Measurements from ENCODE around the gene CACNA2D4. TPM values are rescaled to one million over a fixed set of nuclear protein-coding genes. Genes with fewer than 3 reads are reported as not detected.

Gene CACNA2D4
- 0.09 to 0.45 TPM (median 0.45 TPM) in 3 replicates for total RNA-seq

GRCh38 chr12:1918081-1918883, at the start of gene CACNA2D4:
CACNA2D4 (minus strand) TSS chr12:1918652; CDS start chr12:1918473, 179 bp downstream.
- H3K36me3 Mint-ChIP-seq = no peaks in the 10 kb centered on the region
- peaks cover 14% of the 10 kb centered on the region for H3K4me1 Mint-ChIP-seq
- H3K27ac Mint-ChIP-seq = no peak within 1 kb of the TSS
- H3K9me3 Mint-ChIP-seq = no peaks in the 10 kb centered on the region
- no peak for TF ChIP-seq CTCF (IDR thresholded peaks at IDR 0.05; ENCODE audit: unreplicated experiment)
- no peaks in the 10 kb centered on the region for H3K27me3 Mint-ChIP-seq (ENCODE audit: low read depth)
- peak within 1 kb of the TSS; percentile 30 for H3K4me3 Mint-ChIP-seq
- DNase-seq (ENCODE audit: low spot score in 2 of 2, unreplicated experiment in 2 of 2) = no peak

- no peak for DNase-seq (ENCODE audit: low spot score in 2 of 2, unreplicated experiment in 2 of 2)
- Mint-ChIP-seq H3K4me3 (no peak overlapping the region), H3K27ac (no peak overlapping the region), H3K27me3 (ENCODE audit: low read depth) (no peaks in the 10 kb centered on the region), H3K9me3 (no peaks in the 10 kb centered on the region), H3K36me3 (peaks cover 8% of the 10 kb centered on the region), H3K4me1 (peaks cover 18% of the 10 kb centered on the region)
- no peak for TF ChIP-seq CTCF (IDR thresholded peaks at IDR 0.05; ENCODE audit: unreplicated experiment)
Measured at GRCh38 chr12:1966561-1967226, 48.2 kb upstream of the CACNA2D4 start.

GRCh38 chr12:1965916-1966315, 47.5 kb upstream of the CACNA2D4 start:
- Mint-ChIP-seq H3K27ac (no peak overlapping the region), H3K4me3 (no peak overlapping the region), H3K4me1 (peaks cover 12% of the 10 kb centered on the region), H3K27me3 (ENCODE audit: low read depth) (no peaks in the 10 kb centered on the region), H3K36me3 (peaks cover 13% of the 10 kb centered on the region), H3K9me3 (no peaks in the 10 kb centered on the region)
- no peak for DNase-seq (ENCODE audit: low spot score in 2 of 2, unreplicated experiment in 2 of 2)
- no peak for TF ChIP-seq CTCF (IDR thresholded peaks at IDR 0.05; ENCODE audit: unreplicated experiment)

- no peak overlapping the region for H3K27ac Mint-ChIP-seq
- peaks cover 5% of the 10 kb centered on the region for H3K9me3 Mint-ChIP-seq
- no peaks in the 10 kb centered on the region for H3K27me3 Mint-ChIP-seq (ENCODE audit: low read depth)
- no peak for DNase-seq (ENCODE audit: low spot score in 2 of 2, unreplicated experiment in 2 of 2)
- no peaks in the 10 kb centered on the region for H3K4me1 Mint-ChIP-seq
- H3K36me3 Mint-ChIP-seq = peaks cover 28% of the 10 kb centered on the region
- TF ChIP-seq CTCF (IDR thresholded peaks at IDR 0.05; ENCODE audit: unreplicated experiment) = no peak
- H3K4me3 Mint-ChIP-seq = no peak overlapping the region
Measured at GRCh38 chr12:1962051-1963020, 43.9 kb upstream of the CACNA2D4 start.

GRCh38 chr12:1956716-1957115, 38.3 kb upstream of the CACNA2D4 start:
- TF ChIP-seq CTCF (IDR thresholded peaks at IDR 0.05; ENCODE audit: unreplicated experiment) = no peak
- Mint-ChIP-seq H3K27ac (no peak overlapping the region), H3K27me3 (ENCODE audit: low read depth) (no peaks in the 10 kb centered on the region), H3K4me3 (no peak overlapping the region), H3K36me3 (peaks cover 38% of the 10 kb centered on the region), H3K9me3 (peaks cover 5% of the 10 kb centered on the region), H3K4me1 (no peaks in the 10 kb centered on the region)
- no peak for DNase-seq (ENCODE audit: low spot score in 2 of 2, unreplicated experiment in 2 of 2)
